ENCODE results near the gene VAV3. TPM values are rescaled to one million over a fixed set of nuclear protein-coding genes. Genes with fewer than 3 reads are reported as not detected.

VAV3 gene
- total RNA-seq, 2 experiments from 2014 or later = 5.3 to 6.2 TPM

GRCh38 chr1:107535091-107535490, 429.9 kb downstream of the VAV3 start:
- no peak overlapping the region for H3K27ac Mint-ChIP-seq
- ATAC-seq (no peak), DNase-seq (no peak)
- no peaks in the 10 kb centered on the region for H3K27me3 Mint-ChIP-seq
- no peaks in the 10 kb centered on the region for H3K36me3 Mint-ChIP-seq (ENCODE audit: low read depth)
- intact Hi-C loops (cut with micrococcal nuclease) = no loop called here
- ChIA-PET CTCF (interaction anchor here (1.6 kb wide), 1 partner anchor 13 kb away, joined by 3 read pairs; no protein-coding TSS in a partner anchor), POLR2A (no interaction called here)
- no peak overlapping the region for H3K4me3 Mint-ChIP-seq
- no peaks in the 10 kb centered on the region for H3K4me1 Mint-ChIP-seq (ENCODE audit: low read depth)
- no peaks in the 10 kb centered on the region for H3K9me3 Mint-ChIP-seq
- TF ChIP-seq CTCF (IDR thresholded peaks at IDR 0.05) = no peak

GRCh38 chr1:107534632-107535031, 430.3 kb downstream of the VAV3 start:
- no peak for TF ChIP-seq CTCF (IDR thresholded peaks at IDR 0.05)
- ChIA-PET CTCF (interaction anchor here (1.6 kb wide), 1 partner anchor 12 kb away, joined by 3 read pairs; no protein-coding TSS in a partner anchor), POLR2A (no interaction called here)
- no peaks in the 10 kb centered on the region for H3K36me3 Mint-ChIP-seq (ENCODE audit: low read depth)
- H3K27me3 Mint-ChIP-seq = no peaks in the 10 kb centered on the region
- intact Hi-C loops (cut with micrococcal nuclease) = no loop called here
- no peak for DNase-seq
- H3K4me3 Mint-ChIP-seq = no peak overlapping the region
- H3K27ac Mint-ChIP-seq = no peak overlapping the region
- no peaks in the 10 kb centered on the region for H3K9me3 Mint-ChIP-seq
- no peaks in the 10 kb centered on the region for H3K4me1 Mint-ChIP-seq (ENCODE audit: low read depth)
- ATAC-seq = no peak

- Mint-ChIP-seq H3K27ac (no peak overlapping the region), H3K4me3 (no peak overlapping the region), H3K27me3 (no peaks in the 10 kb centered on the region), H3K4me1 (ENCODE audit: low read depth) (no peaks in the 10 kb centered on the region), H3K36me3 (ENCODE audit: low read depth) (no peaks in the 10 kb centered on the region), H3K9me3 (no peaks in the 10 kb centered on the region)
- intact Hi-C loops (cut with micrococcal nuclease) = no loop called here
- ChIA-PET CTCF (no interaction called here), POLR2A (no interaction called here)
- no peak for TF ChIP-seq CTCF (IDR thresholded peaks at IDR 0.05)
- no peak for ATAC-seq
- DNase-seq = no peak
Measured at GRCh38 chr1:107533436-107533835, 431.5 kb downstream of the VAV3 start.

GRCh38 chr1:107532318-107532717, 432.7 kb downstream of the VAV3 start:
- H3K4me3 Mint-ChIP-seq = no peak overlapping the region
- H3K27ac Mint-ChIP-seq = no peak overlapping the region
- ChIA-PET CTCF (no interaction called here), POLR2A (no interaction called here)
- no peaks in the 10 kb centered on the region for H3K27me3 Mint-ChIP-seq
- no peak for TF ChIP-seq CTCF (IDR thresholded peaks at IDR 0.05)
- DNase-seq (no peak), ATAC-seq (no peak)
- H3K36me3 Mint-ChIP-seq (ENCODE audit: low read depth) = no peaks in the 10 kb centered on the region
- no peaks in the 10 kb centered on the region for H3K4me1 Mint-ChIP-seq (ENCODE audit: low read depth)
- no peaks in the 10 kb centered on the region for H3K9me3 Mint-ChIP-seq
- intact Hi-C loops (cut with micrococcal nuclease) = no loop called here

GRCh38 chr1:107531065-107531908, 433.7 kb downstream of the VAV3 start:
- no peak for ATAC-seq
- no peak overlapping the region for H3K27ac Mint-ChIP-seq
- H3K36me3 Mint-ChIP-seq (ENCODE audit: low read depth) = no peaks in the 10 kb centered on the region
- intact Hi-C loops (cut with micrococcal nuclease) = no loop called here
- no peaks in the 10 kb centered on the region for H3K4me1 Mint-ChIP-seq (ENCODE audit: low read depth)
- DNase-seq = no peak
- H3K4me3 Mint-ChIP-seq = no peak overlapping the region
- ChIA-PET POLR2A (no interaction called here), CTCF (interaction anchor here (1.3 to 5.2 kb wide), 6 partner anchors 7 to 220 kb away, joined by 3 to 54 read pairs (median 6); no protein-coding TSS in a partner anchor)
- no peaks in the 10 kb centered on the region for H3K9me3 Mint-ChIP-seq
- no peak for TF ChIP-seq CTCF (IDR thresholded peaks at IDR 0.05)
- H3K27me3 Mint-ChIP-seq = no peaks in the 10 kb centered on the region
